K562 (cell line): ENCODE results near the gene NEFH.

Source experiments
- HLTF ChIP-seq: fragments of 450-650 bp; IDR thresholded peaks from 2 replicates; pipeline ENCODE4 v1.6.1; 2016
- MAFK ChIP-seq: IDR thresholded peaks from 2 replicates; pipeline ENCODE4 v1.6.1; 2011; ENCODE audit warnings: low read length, improper control_type of control experiment
- NONO ChIP-seq, 2 experiments: fragments of 200-400 bp in 1 of 2; fragments of 450-650 bp in 1 of 2; formaldehyde crosslinking in 1 of 2; IDR thresholded peaks; 2 replicates each; pipeline ENCODE4 v1.6.1; 2017; ENCODE audit warnings: low read depth in 2 of 2, mild to moderate bottlenecking in 2 of 2, moderate library complexity in 2 of 2, low read length in 1 of 2
- RCOR1 ChIP-seq, 2 experiments: IDR thresholded peaks; 2 replicates each; pipeline ENCODE4 v1.6.1; 2012; ENCODE audit warnings: low read depth in 2 of 2, low read length in 2 of 2, borderline replicate concordance in 1 of 2, improper control_type of control experiment in 1 of 2
- ZBTB1 ChIP-seq: sonication (generic); formaldehyde crosslinking; IDR thresholded peaks from 2 replicates; pipeline ENCODE4 v1.8.1; 2023; ENCODE audit warnings: missing genetic modification reagents, low read depth, mild to moderate bottlenecking, borderline replicate concordance
- ZEB2 ChIP-seq: fragments of 450-650 bp; IDR thresholded peaks from 2 replicates; pipeline ENCODE4 v1.6.1; 2016
- TF ChIP-seq, protein P1 (sequence below): sonication (generic); formaldehyde crosslinking; IDR thresholded peaks from 2 replicates; pipeline ENCODE4 v1.9.0; 2022; ENCODE audit warnings: mild to moderate bottlenecking, missing genetic modification reagents
- TF ChIP-seq, protein P2 (sequence below): sonication (generic); formaldehyde crosslinking; IDR thresholded peaks from 2 replicates; pipeline ENCODE4 v1.8.1; 2023; ENCODE audit warnings: mild to moderate bottlenecking, missing genetic modification reagents, moderate library complexity
- TF ChIP-seq, protein P3 (sequence below), 3 experiments: IDR thresholded peaks in 2 of 3; conservative IDR thresholded peaks in 1 of 3; 2 replicates each; pipeline ENCODE4 v1.5.1; 2011 to 2012; ENCODE audit warnings: low read length in 3 of 3, mild to moderate bottlenecking in 3 of 3, control low read depth in 2 of 3, improper control_type of control experiment in 1 of 3, inconsistent platforms in 1 of 3, low read depth in 1 of 3, mixed read lengths in 1 of 3, moderate library complexity in 1 of 3; ENCODE audit not compliant: insufficient read depth in 2 of 3

DNA sequence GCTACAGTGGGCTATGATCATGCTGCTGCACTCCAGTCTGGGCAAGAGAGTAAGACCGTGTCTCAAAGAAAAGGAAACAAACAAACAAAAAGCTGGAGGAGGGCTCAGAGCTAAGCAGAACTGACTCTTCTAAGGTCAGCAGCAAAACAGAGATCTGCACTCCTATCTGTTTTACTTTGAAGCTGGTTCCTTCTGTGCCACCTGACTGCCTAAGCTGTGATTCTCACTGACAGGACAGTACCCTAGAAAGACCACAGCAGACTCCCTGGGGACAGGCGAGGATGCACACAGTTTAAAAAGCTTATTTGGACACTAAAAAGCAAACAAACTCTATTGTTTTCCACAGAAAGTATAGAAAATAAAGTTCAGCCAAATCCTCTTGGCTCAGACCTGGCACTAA, 30.5 kb downstream of the NEFH start:
- TF ChIP-seq, protein P1, sequence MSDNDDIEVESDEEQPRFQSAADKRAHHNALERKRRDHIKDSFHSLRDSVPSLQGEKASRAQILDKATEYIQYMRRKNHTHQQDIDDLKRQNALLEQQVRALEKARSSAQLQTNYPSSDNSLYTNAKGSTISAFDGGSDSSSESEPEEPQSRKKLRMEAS (CRISPR knock-in tag), result no peak
- TF ChIP-seq ZEB2 (no peak), MAFK (no peak), NONO (IDR thresholded peaks at IDR 0.05; ENCODE audit: low read depth in 2 of 2, low read length in 1 of 2) (no peak), RCOR1 (IDR thresholded peaks at IDR 0.05; ENCODE audit: borderline replicate concordance in 1 of 2, low read depth in 2 of 2, low read length in 2 of 2) (no peak), ZBTB1 (CRISPR knock-in tag) (no peak), HLTF (no peak)
- TF ChIP-seq, protein P2, sequence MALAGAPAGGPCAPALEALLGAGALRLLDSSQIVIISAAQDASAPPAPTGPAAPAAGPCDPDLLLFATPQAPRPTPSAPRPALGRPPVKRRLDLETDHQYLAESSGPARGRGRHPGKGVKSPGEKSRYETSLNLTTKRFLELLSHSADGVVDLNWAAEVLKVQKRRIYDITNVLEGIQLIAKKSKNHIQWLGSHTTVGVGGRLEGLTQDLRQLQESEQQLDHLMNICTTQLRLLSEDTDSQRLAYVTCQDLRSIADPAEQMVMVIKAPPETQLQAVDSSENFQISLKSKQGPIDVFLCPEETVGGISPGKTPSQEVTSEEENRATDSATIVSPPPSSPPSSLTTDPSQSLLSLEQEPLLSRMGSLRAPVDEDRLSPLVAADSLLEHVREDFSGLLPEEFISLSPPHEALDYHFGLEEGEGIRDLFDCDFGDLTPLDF (CRISPR knock-in tag), result no peak
- TF ChIP-seq, protein P3, sequence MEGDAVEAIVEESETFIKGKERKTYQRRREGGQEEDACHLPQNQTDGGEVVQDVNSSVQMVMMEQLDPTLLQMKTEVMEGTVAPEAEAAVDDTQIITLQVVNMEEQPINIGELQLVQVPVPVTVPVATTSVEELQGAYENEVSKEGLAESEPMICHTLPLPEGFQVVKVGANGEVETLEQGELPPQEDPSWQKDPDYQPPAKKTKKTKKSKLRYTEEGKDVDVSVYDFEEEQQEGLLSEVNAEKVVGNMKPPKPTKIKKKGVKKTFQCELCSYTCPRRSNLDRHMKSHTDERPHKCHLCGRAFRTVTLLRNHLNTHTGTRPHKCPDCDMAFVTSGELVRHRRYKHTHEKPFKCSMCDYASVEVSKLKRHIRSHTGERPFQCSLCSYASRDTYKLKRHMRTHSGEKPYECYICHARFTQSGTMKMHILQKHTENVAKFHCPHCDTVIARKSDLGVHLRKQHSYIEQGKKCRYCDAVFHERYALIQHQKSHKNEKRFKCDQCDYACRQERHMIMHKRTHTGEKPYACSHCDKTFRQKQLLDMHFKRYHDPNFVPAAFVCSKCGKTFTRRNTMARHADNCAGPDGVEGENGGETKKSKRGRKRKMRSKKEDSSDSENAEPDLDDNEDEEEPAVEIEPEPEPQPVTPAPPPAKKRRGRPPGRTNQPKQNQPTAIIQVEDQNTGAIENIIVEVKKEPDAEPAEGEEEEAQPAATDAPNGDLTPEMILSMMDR (IDR thresholded peaks at IDR 0.05 in 2 of 3, conservative IDR thresholded peaks at IDR 0.05 in 1 of 3; ENCODE audit: insufficient read depth in 2 of 3, low read depth in 1 of 3, low read length in 3 of 3), result no peak
